Stomach (tissue), 9 donors: ENCODE data around the gene MAP3K14. TPM values are rescaled to one million over a fixed set of nuclear protein-coding genes. Genes with fewer than 3 reads are reported as not detected.

Experiments
- DNase-seq, 2 donors: peaks; one replicate each; pipeline versions ENCODE4 v3.0.0 to v3.0.0-alpha.2; 2013 to 2019
- H3K27ac ChIP-seq, 5 donors: fragments of 200-600 bp in 4 of 5; sonication (generic) in 4 of 5; one replicate each; pipeline ENCODE4 v1.5.1; 2013 to 2019; ENCODE audit warnings: mild to moderate bottlenecking in 1 of 5, moderate library complexity in 1 of 5
- H3K27me3 ChIP-seq, 3 donors: fragments of 200-600 bp; sonication (generic); one replicate each; pipeline ENCODE4 v1.5.1; 2017 to 2019; ENCODE audit warnings: mixed run types in 1 of 3
- H3K36me3 ChIP-seq, 4 donors: fragments of 200-600 bp; sonication (generic); 1 replicate in 3 of 4; 2 replicates in 1 of 4; pipeline ENCODE4 v1.5.1; 2016 to 2019
- H3K4me1 ChIP-seq, 4 donors: fragments of 200-600 bp; sonication (generic); one replicate each; pipeline ENCODE4 v1.5.1; 2016 to 2019
- H3K4me3 ChIP-seq, 4 donors: fragments of 200-600 bp; sonication (generic) in 3 of 4; one replicate each; pipeline ENCODE4 v1.5.1; 2016 to 2019; ENCODE audit warnings: mild to moderate bottlenecking in 1 of 4
- H3K9me3 ChIP-seq, 4 donors: fragments of 200-600 bp; sonication (generic); one replicate each; pipeline ENCODE4 v1.5.1; 2016 to 2019
- EP300 ChIP-seq: sonication (generic); formaldehyde crosslinking; IDR thresholded peaks from one replicate; pipeline ENCODE4 v1.6.1; 2017; ENCODE audit warnings: antibody characterized with exemption
- POLR2A ChIP-seq, 4 donors: fragments of 450-650 bp; IDR thresholded peaks; one replicate each; pipeline ENCODE4 v1.6.1; 2016; ENCODE audit warnings: antibody characterized with exemption in 4 of 4, control low read depth in 2 of 4, mild to moderate bottlenecking in 1 of 4, moderate library complexity in 1 of 4
- POLR2AphosphoS5 ChIP-seq, 3 donors: sonication (generic); formaldehyde crosslinking; IDR thresholded peaks; one replicate each; pipeline ENCODE4 v1.6.1; 2016; ENCODE audit warnings: antibody characterized with exemption in 3 of 3
- WGBS, 5 donors: extraction: QIAGEN DNeasy Blood & Tissue Kit in 3 of 5; methylation state at CpG; one replicate each; pipeline versions ENCODE4 v1.1.5 to v1.1.7; 2013 to 2018; 5-methylcytosine and 5-hydroxymethylcytosine counted together
- intact Hi-C: fragments of 100-400 bp; cut with DNase I; formaldehyde crosslinking; loops from one replicate; pipeline ENCODE4 v1.15.1; 2023; ENCODE audit warnings: low total_unique reads
- polyA plus RNA-seq, 3 donors: library from polyadenylated mRNA; stranded (reverse); fragments of 200-250 nt; gene quantifications; one replicate each; pipeline ENCODE4 v1.2.3, GENCODE V29; 2013
- total RNA-seq, 5 donors: library from RNA; depleted of rRNA; stranded (reverse); fragments of >200 nt; gene quantifications; one replicate each; pipeline versions ENCODE4 v1.1.0 to v1.2.3, GENCODE V29; 2014 to 2016
- TF ChIP-seq, protein P1 (sequence below), 7 experiments: fragments of 450-650 bp in 4 of 7; fragments of 200-600 bp in 3 of 7; sonication (generic) in 3 of 7; IDR thresholded peaks; one replicate each; pipeline ENCODE4 v1.5.1; 2016 to 2019; ENCODE audit warnings: antibody characterized with exemption in 7 of 7, control low read depth in 2 of 7, mild to moderate bottlenecking in 1 of 7
- donor health status: healthy with polysubstance abuse.
- donor health status: Bipolar disorder and iron deficiency.
- donor health status: healthy.

Gene MAP3K14
- total and polyA plus RNA-seq, 8 donors: 1.2 to 17.7 (median 8.1) TPM

DNA sequence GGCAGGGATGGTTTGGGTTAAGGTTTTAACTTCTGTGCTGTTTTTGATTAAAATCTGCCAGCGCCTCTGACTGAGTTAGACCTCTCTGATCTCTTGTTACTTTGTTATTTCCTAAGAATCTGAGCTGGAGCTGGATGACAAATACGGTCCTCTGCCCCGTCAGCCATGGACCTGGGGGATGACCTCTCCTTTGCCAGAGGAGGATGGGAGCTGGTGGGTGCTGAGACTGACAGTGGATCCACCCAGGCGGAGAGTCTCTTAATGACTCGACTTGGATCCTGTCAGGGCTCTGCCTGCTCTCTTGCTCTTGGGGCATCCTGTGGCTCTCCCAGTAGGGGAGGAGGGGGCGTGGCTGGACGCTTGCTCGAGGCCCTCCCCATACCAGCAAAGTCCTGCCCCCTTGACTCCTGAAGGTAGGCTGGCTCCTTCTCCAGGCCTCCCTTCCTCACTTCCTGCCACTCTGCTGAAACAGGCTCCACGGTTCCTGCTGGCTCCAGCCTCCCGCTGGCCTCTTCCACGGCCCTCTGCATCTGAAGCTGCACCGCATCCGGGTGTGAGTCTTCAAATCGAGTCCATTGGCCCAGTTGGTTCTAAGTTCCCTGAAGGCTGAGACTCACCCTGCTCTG lies 24.8 kb upstream of the MAP3K14 start:
- Histone ChIP-seq H3K27ac (peak overlapping the region in 3 of 5 donors; percentile 13 to 49 (median 20)), H3K4me3 (no peak overlapping the region), H3K4me1 (peaks cover 0 to 21% (median 5%) of the 10 kb centered on the region in 4 donors), H3K9me3 (no peaks in the 10 kb centered on the region), H3K36me3 (no peaks in the 10 kb centered on the region), H3K27me3 (no peaks in the 10 kb centered on the region)
- intact Hi-C loops: no loop called here
- 46 to 56% (median 54%) methylated on average over 13 to 14 of the region's 14 CpGs for WGBS, 5 donors
- peak in 1 of 2 donors; percentile 63 for DNase-seq
- TF ChIP-seq EP300 (no peak), POLR2AphosphoS5 (IDR thresholded peaks at IDR 0.05) (peak in 1 of 3 donors; percentile 5), POLR2A (IDR thresholded peaks at IDR 0.05) (no peak)
- TF ChIP-seq, protein P1, sequence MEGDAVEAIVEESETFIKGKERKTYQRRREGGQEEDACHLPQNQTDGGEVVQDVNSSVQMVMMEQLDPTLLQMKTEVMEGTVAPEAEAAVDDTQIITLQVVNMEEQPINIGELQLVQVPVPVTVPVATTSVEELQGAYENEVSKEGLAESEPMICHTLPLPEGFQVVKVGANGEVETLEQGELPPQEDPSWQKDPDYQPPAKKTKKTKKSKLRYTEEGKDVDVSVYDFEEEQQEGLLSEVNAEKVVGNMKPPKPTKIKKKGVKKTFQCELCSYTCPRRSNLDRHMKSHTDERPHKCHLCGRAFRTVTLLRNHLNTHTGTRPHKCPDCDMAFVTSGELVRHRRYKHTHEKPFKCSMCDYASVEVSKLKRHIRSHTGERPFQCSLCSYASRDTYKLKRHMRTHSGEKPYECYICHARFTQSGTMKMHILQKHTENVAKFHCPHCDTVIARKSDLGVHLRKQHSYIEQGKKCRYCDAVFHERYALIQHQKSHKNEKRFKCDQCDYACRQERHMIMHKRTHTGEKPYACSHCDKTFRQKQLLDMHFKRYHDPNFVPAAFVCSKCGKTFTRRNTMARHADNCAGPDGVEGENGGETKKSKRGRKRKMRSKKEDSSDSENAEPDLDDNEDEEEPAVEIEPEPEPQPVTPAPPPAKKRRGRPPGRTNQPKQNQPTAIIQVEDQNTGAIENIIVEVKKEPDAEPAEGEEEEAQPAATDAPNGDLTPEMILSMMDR (IDR thresholded peaks at IDR 0.05): no peak

DNA sequence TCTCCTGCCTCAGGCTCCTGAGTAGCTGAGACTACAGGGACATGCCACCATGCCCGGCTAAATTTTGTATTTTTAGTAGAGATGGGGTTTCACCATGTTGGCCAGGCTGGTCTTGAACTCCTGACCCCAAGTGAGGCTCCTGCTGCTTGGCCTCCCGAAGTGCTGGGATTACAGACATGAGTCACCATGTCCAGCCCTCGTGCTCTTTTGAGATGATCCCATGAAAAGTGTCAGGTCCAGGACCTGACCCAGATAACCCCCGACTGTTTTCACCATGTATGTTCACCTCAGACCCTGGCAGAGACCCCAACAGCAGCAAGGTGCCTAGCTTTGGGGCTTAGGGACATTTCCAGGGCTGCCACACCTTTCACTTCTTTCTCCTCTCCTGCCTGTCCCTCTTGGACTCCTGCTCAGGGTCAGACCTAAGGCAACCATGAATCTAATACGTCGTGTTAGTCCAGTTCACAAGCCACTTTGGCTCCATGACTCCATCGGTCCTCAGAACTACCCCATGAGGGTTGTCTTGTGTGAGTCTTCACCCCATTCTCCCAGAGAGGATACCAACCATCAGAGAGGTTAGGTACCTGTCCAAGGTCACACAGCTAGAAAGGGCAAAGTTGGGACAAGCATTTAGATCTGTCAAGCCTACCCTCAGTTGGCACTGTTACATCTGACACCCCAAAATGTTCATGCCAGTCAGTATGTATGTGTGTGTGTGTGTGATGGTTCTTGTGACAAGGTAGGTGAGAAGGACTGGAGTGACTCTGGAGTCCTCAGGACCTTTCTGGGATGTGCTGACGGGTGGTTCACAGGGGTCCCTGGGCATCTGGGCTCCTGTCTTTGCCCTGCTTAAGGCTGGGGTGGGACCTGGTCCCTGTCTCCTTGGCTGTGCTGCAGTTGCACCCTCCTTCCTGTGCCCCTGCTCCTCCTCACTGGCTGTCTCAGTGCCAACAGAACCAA lies 23.1 kb upstream of the MAP3K14 start:
- no peaks in the 10 kb centered on the region for H3K9me3 ChIP-seq
- TF ChIP-seq, protein P1 (IDR thresholded peaks at IDR 0.05): no peak
- TF ChIP-seq EP300 (no peak), POLR2A (IDR thresholded peaks at IDR 0.05) (no peak), POLR2AphosphoS5 (IDR thresholded peaks at IDR 0.05) (no peak)
- H3K4me1 ChIP-seq: peaks cover 0 to 11% (median 0%) of the 10 kb centered on the region in 4 donors
- no peak overlapping the region for H3K27ac ChIP-seq
- no peak overlapping the region for H3K4me3 ChIP-seq
- no peaks in the 10 kb centered on the region for H3K36me3 ChIP-seq
- intact Hi-C loops: no loop called here
- 81 to 88% (median 87%) methylated on average over 8 of the region's 8 CpGs for WGBS, 5 donors
- no peaks in the 10 kb centered on the region for H3K27me3 ChIP-seq
- DNase-seq: no peak

DNA sequence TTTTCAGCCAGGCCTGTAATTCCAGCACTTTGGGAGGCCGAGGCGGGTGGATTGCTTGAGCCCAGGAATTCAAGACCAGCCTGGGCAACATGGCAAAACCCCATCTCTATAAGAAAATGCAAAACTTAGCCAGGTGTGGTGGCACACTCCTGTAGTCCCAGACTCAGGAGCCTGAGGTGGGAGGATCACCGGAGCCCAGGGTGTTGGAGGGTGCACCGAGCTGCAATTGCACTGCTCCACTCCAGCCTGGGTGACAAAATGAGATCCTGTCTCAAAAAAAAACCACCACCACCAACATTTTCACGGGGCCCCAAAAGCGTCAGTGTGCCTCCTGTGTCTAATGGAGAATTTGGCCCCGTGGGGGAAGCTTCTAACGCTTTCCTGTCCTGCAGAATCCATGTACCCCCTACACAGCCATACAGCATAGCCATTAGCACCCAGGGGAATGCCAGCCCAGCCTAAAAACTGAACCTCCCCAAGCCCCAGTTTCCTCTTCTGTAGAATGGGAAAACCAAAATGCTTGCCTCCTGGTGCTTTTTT lies 22.2 kb upstream of the MAP3K14 start:
- no peaks in the 10 kb centered on the region for H3K27me3 ChIP-seq
- no peaks in the 10 kb centered on the region for H3K36me3 ChIP-seq
- 91 to 96% (median 93%) methylated on average over 8 of the region's 8 CpGs for WGBS, 5 donors
- no peak for TF ChIP-seq POLR2AphosphoS5 (IDR thresholded peaks at IDR 0.05)
- TF ChIP-seq POLR2A (IDR thresholded peaks at IDR 0.05): no peak
- TF ChIP-seq, protein P1 (IDR thresholded peaks at IDR 0.05): no peak
- no peak for TF ChIP-seq EP300
- DNase-seq: no peak
- peak overlapping the region in 1 of 5 donors; percentile 27 for H3K27ac ChIP-seq
- no peaks in the 10 kb centered on the region for H3K9me3 ChIP-seq
- intact Hi-C loops: no loop called here
- peaks cover 0 to 11% (median 0%) of the 10 kb centered on the region in 4 donors for H3K4me1 ChIP-seq
- no peak overlapping the region for H3K4me3 ChIP-seq

DNA sequence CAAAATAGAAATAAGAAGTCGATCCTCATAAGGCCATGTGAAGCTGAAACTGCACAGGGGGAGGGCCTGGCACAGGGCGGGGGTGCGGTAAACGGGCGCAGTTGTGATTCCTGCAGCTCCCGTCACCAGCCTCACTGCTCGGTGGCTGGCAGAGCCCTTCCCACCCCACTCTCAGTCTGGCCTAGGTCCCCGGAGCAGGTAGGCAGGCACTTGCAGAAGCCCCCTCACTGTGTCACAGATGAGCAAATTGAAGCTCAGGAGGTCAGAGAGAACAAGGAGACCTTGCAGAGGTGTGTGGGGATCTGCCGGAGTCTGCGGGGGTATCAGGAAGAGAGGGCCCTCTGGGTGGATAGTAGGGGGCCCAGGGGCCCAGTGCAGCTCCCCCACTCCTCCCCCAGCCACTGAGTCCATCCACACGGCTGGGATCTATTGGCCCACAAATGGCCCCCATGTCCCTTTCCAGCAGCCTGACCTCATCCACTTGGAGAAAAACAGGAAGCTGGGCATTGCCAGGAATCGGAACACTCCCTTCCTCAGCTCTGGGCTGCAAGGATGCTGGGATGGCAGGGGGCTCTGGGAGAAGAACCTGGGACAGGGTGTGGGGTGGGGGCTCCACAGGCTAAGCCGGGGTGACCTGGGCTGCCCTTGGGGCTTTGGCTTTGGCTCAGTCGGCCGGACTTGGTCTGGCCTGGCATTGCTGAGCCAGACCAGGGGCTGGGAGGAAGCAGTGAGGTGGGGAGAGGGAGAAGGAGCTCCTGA lies 21.4 kb upstream of the MAP3K14 start:
- H3K27ac ChIP-seq: peak overlapping the region in 4 of 5 donors; percentile 27 to 50 (median 40)
- peak in 1 of 2 donors; percentile 41 for DNase-seq
- no peaks in the 10 kb centered on the region for H3K27me3 ChIP-seq
- 87 to 89% (median 88%) methylated on average over 12 to 15 of the region's 15 CpGs for WGBS, 5 donors
- no peaks in the 10 kb centered on the region for H3K36me3 ChIP-seq
- no peak overlapping the region for H3K4me3 ChIP-seq
- TF ChIP-seq POLR2AphosphoS5 (IDR thresholded peaks at IDR 0.05) (no peak), EP300 (no peak), POLR2A (IDR thresholded peaks at IDR 0.05) (no peak)
- TF ChIP-seq, protein P1 (IDR thresholded peaks at IDR 0.05): no peak
- H3K9me3 ChIP-seq: no peaks in the 10 kb centered on the region
- peaks cover 0 to 19% (median 2%) of the 10 kb centered on the region in 4 donors for H3K4me1 ChIP-seq
- intact Hi-C loops: no loop called here
